GM20431 (cell line): ENCODE data around the gene SLC25A53.

Experiments
- in situ Hi-C: fragments of 300-500 bp; cut with MseI, MboI; formaldehyde crosslinking; loops from one replicate; pipeline ENCODE4 v1.15.0; 2020; ENCODE audit warnings: low sequenced_read_pairs; ENCODE audit not compliant: unreplicated experiment

The SLC25A53 gene, protein sequence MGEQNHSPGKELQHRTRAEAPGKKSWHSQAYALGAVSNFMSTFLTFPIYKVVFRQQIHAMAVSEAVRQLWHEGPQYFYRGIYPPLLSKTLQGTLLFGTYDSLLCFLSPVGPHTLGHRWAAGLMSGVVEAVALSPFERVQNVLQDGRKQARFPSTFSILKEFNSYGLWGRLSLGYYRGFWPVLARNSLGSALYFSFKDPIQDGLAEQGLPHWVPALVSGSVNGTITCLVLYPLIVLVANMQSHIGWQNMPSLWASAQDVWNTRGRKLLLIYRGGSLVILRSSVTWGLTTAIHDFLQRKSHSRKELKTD

DNA sequence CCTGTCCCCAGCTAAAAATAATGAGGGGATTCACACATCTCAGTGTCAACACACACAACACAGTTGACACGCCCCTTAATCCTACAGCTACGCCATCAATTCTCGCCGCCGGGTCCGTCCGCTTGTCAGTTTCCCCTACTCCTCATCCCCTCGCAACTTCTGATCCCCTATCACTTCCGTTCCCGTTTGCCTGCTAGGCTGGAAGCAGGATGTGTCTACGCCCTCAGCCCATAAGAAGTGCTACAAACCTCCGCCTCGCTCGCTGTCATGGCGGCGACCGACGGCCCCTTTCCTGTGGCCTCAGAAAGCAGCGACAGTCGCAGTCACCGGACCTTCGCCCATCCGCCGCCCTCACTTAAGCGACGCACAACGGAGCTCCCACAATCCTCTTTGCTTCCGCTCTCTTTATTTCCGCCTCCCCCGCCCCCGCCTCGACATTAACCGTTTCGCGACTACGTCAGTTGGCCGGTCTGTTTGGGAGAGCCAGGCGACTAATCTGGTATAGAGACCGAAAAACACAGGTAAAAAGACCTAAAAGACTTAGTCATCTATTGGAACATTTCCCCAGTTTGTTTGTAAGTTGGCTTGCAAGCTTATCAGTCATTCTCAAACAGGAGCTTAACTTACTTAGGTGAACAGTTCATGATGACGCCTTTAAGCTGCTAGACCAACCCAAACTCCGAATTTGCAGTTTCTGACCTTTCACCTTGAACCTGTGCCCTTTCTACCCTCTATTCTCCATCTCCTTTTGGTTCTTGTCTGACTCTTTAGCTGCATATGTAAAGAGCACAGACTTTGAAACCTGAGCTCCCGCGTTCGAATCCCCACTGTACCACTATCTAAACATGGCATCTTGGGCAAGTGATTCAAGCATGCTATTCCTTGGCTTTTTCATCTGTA lies at the start of gene SLC25A53:
Gene SLC25A53, minus strand, starts transcription at position 380 of the 900 bp plus-strand sequence. CDS start 51,752 bp downstream, outside the sequence.
- in situ Hi-C loops: no loop called here

DNA sequence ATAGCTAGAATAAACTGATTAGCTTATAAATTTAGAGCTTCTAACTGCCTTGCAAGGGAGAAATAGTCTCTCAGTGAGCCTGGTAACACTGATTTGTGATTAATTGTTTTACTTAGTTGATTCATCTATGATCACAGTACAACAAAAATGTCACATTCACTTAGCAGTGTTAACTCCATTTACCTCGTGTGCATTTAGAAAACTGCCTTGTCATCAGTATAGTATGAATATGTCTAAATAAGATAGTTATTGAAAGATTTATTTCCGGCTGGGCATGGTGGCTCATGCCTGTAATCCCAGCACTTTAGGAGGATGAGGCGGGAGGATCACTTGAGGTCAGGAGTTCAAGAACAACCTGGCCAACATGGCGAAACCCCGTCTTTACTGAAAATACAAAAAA lies 48.7 kb upstream of the SLC25A53 start:
- in situ Hi-C loops: no loop called here

DNA sequence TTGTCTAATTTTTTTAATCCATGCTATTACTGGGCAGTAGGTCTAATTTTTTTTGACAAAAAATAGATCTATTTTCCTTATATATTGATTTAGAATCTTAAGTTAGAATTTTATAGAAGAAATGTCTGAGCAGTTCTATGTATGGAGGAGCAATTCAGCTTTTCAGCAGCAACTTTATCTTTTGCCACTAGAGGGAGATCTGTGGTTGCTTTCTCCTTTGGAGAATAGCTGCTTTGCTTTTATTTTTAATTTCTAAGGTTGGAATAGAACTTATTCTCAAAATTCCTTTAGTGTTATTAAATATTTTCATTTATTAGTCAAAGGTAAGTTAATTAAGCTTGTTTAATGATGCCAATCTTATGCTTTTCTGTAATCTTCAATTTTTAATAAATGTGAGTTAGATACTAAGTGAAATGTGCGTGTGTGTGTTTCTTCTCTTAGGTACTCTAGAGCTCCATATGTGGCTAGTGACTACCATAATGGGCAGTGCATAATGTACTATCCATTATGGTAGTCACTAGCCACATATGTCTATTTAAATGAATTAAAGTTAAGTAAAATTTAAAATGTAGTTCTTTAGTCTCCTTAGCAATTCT lies 38.8 kb upstream of the SLC25A53 start:
- in situ Hi-C loops: no loop called here

DNA sequence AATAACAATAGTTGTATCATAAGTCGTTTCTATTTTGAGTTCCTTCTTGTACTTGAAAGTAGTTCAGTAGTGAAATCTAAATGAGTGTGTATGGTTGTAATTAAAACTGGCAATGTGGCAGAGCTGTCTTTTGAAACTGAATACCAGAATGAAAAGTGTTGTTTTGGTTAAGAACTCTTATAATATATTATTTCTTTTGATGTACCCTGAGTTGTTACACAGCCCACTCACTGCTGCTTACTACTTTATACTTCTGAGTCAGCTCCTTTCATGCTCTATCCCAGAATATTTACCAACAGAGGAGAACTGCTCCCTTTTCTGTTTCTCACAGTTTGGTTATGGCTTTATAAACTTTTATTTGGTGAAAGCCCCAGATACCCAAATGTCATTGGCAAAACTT lies 38.2 kb upstream of the SLC25A53 start:
- in situ Hi-C loops: no loop called here

DNA sequence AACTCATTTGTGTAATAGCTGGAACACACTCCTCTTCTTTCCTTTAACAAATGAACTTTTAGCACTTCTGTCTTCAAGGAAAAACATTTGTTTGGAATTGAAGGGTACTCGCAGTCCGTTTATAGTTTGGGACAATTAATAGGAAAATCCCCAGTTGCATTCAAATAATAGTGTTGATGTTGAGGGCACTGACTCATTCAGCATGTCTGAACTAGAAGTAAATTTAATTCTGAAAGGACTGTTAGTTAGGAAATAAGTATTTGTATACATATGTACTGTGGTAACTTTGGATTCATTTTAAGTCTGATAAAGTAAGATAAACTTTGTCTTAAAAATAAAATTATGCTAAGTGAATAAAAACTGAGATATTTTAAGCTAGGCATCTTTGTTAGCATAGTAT lies 36.7 kb upstream of the SLC25A53 start:
- in situ Hi-C loops: no loop called here

DNA sequence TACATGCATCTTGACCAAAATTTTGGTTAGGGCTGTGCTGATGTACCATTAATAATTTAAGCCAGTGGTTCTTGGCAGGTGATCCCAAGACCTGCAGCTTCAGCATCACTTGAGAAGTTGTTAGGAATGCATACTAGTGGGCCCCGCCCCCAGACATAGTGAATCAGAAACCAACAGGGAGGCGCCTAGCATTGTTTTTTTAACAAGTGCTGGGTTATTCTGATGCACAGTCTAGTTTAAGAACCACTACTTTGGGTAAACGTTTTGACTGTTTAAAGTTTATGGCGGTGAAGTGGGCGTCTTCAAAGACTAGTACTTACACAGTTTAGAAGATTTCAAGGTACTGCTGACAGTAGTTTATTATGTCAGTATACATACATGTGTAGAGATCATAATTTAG lies 33.0 kb upstream of the SLC25A53 start:
- in situ Hi-C loops: no loop called here

DNA sequence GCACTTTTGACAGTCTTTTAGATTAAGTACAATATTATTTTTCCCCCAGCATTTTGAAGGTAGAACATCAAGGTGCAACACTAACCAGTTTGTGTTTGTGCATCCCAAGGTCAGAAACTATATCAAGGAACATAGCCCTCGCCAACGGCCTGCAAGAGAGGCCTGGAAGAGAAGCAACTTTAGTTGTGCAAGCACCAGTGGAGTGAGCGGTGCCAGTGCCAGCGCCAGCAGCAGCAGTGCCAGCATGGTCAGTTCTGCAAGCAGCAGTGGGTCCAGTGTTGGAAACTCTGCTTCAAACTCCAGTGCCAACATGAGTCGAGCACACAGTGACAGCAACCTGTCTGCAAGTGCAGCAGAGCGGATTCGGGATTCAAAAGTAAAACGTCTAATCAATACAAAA lies 31.1 kb upstream of the SLC25A53 start:
- in situ Hi-C loops: no loop called here

DNA sequence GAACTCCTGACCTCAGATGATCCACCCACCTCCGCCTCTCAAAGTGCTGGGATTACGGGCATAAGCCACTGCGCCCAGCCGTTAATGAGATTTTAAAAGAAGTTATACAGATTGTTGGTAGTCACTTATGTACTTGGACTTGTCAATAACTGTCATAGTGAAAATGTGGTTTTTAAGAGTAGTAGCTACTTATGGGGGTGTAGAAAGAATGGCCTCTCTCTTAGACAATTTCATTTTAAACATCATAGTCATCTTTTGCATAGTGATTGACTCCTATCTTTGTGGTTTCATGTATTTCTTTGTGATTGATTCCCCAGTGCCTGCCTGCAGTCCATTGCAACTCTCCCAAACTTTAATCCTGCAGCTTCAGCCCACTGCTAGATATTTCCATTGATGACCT lies 26.9 kb upstream of the SLC25A53 start:
- in situ Hi-C loops: no loop called here

DNA sequence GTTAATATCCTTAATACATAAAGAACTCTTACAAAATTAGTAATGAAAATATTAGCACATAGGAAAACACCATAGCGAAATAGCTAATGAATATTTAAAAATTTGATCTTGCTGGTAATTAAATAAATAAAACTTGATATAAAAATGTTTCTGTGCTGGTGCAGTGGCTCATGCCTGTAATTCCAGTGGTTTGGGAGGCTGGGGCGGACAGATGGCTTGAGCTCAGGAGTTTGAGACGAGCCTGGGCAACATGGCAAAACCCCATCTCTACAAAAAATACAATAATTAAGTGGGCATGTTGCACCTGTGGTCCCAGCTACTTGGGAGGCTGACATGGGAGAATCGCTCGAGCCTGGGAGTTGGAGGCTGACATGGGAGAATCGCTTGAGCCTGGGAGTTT lies 17.0 kb upstream of the SLC25A53 start:
- in situ Hi-C loops: no loop called here

DNA sequence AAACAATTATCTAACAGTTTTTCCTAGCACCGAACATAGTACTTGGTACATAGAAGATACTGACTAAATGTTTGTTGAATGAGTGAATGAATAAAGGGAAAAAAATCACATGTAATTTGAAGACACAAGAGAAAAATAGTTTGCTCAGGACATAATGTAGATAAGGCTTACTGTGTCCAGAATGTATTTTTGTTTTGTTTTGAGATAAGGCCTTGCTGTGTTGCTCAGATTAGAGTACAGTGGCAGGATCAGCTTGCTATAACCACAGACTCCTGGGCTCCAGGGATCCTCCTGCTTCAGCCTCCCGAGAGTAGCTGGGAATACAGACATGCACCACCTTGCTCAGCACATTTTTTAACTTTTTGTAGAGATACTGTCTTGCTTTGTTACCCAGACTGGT lies 16.0 kb upstream of the SLC25A53 start:
- in situ Hi-C loops: no loop called here

DNA sequence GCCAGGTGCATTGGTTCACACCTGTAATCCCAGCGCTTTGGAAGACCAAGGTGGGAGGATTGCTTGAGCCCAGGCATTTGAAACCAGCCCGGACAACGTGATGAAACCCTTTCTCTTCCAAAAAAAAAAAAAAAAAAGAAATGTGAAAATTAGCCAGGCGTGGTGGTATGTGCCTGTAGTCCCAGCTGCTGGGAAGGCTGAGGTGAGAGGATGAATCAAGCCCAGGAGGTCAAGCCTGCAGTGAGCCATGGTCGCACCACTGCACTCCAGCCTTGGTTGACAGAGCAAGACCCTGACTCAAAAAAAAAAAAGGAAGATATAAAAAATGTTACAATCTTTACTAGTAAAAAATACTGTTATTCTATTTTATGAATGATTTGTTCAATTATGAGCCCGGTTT lies 15.3 kb upstream of the SLC25A53 start:
- in situ Hi-C loops: no loop called here

DNA sequence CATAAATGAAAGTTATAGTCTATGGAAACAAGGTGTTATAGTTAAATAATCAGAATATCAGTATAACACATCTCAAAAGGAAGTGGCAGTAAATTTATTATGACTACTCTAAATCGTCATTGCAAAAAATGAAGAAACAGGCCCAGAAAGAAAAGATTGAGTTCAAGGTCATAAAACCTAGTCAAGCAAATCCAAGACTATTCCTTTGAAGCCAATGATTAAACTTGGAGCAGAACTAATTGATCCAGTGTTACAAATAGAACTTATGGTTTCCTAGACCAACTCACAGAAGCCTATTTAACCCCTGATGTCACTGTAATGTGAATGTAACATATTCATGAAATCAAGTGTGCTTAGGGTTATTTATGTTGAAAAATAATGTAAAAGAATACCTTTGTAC lies 11.3 kb upstream of the SLC25A53 start:
- in situ Hi-C loops: no loop called here

DNA sequence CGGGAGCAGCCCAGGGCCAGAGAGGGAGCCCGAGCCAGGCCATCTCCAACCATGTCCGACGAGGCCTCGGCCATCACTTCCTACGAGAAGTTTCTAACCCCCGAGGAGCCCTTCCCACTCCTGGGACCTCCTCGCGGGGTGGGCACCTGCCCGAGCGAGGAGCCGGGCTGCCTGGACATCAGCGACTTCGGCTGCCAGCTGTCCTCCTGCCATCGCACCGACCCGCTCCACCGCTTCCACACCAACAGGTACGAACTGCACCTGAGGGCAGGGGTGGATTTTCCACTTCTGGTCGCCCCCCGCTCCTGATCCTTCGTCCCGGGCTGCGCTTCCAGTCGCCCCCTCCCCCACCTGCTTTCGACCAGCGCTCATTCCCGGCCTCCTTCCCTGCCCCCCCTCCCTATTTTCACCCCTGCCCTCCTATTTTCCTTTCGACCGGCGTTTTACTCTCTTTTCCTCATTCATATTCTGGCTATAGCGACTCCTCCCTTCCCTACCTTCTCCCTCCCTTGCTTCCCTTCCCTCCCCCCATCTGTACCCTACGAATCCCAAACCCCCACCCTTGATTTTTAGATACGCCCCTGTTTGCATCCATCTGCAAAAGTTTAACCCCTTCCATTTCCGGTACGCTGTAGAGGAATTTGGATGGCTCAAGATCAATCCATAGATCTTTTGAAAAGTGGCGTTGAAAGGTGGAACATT lies 10.1 kb upstream of the SLC25A53 start:
- in situ Hi-C loops: no loop called here

DNA sequence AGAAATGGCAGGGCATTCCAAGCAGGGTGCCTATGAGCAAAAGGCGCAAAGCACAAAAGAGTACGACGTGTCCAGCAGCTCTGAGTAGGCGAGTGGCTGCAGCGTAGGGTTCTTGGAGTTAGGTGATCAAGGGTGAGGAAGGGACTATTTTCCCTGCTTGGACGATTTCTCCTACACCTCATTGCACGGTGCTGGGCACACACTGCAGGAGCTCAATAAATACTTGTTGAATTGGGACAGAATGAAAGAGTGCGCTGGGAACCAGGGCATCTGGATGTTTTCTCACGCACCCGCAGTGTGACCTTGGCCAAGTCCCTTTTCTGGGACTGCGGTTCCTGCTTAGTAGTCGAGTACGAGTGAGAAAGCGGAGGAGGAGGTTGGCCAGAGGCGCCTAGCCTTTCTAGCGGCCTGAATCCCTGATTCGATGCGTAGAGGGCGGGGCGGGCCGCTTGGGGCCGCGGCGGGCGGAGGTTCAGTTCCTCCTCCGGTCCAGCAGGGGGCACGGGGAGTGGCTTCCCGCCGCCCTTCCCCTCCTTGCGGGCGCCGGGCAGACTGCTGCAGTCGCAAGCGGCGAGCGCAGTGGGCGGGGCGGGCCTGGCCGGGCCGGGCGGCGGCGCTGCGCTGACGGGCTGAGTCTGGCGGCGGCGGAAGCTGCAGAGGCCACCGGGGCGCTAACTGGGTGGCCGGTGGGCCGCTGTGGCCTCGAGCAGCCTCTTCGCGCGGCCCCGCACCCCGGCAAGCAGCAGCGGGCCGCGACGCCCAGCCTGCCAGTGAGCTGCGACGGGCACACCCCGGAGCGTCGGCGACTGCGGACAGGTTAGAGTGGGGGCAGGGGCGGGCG lies 9.3 kb upstream of the SLC25A53 start, which contains the start of gene FAM199X:
Gene FAM199X, plus strand, starts transcription at position 560 of the 841 bp plus-strand sequence. CDS start 333 bp downstream, outside the sequence.
- in situ Hi-C loops: no loop called here

DNA sequence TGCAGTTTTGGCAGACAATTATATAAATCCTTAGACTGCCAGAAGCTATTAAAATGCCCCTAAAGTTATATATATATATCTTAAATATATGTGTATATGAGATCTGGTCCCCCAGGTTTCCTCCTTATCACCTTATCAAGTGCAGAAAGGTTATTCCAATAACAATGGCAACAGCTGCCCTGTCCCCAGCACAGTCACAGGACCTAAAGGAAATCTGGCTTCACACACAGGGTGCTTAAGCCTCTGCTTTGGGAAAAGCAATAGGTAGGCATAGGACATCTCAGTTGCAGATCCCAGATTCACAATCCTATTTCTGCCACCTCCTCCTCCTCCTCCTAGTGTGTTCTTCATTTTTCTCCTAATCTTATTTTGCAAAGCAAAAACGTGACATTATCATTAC lies 5.8 kb downstream of the SLC25A53 start:
- in situ Hi-C loops: no loop called here

DNA sequence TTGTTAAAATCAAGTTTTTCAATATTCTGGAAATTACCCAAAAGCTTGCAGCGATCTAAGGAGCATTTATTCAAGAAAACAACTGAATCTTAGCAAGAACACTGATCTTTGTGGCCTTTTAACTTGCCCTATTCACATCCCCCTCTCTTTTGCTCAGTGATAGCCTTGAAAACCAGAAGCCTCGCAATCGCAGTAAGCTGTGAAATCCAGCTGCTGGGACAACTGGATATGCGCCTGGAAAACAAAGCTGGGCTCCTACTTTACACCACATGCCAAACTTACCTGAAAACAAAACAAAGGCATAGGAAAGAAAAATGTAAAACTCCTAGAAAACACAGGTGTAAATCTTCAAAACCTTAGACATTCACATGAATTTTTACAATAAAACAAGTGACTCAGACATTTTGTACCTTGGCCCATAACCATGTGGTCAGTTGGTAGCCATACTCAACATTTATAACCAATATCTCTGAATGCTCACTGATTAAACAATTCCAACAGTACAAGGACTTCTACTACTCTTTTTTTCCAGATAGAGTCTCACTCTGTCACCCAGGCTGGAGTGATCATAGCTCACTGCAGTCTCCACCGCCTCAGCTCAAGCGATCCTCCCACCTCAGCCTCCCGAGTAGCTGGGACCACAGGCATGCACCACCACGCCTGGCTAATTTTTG lies 15.6 kb downstream of the SLC25A53 start:
- in situ Hi-C loops: loop anchor here (25.0 kb wide), 1 partner anchor 304 kb away; the partner anchor contains the start of gene RAB9B

DNA sequence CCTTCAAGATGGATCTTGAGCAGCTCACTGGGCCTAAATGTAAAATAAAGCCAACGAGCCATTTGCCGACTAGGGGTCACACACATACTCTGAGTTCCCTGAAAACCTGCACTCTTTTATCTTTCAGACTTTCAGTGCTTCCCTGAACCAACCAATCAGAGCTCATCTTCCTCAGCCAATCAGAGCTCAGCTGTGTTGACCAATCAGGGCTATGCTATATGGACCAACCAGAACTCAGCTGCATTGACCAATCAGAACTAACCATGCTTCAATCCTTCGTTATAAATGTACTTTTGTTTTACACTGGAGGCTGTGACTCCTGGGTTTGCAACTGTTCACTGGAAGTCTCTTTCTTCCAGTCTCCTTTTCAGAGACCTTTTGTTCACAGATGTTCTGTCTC lies 19.3 kb downstream of the SLC25A53 start:
- in situ Hi-C loops: loop anchor here (25.0 kb wide), 1 partner anchor 300 kb away; the partner anchor contains the start of gene RAB9B

DNA sequence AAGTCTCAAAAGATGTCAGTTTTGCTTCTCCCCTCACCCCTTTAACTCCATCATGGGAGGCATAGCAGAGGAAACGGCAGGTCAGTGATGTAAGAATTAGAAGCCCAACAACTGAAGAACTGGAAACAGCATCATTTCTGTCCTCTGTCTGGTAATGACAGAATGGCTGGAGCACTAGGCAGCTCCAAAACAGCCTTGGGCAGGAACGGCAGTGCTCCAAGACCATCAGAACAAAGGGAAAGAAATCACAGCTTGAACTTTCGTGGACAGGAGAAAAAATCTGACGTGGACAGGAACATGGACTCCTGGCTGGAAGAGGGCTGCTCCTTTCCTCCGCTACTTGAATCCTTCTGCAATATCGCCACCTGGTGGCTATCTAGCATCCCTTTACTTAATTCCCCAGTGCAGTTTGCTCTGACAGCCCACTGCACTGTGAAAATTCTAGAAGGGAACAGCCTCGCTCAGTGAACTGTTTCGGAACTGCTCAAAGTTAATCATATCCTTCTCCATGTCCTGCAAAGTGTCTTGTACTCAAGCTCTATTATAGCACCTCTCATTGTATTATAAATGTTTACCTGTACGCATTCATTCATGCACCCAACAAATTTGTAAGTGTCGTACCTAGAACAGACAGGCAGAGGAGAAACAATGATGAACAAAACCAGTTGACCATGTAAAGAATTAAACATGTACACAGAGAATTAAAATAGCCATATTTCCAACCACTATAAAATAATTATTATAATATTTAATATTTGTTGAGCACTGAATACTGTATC lies 20.4 kb downstream of the SLC25A53 start:
- in situ Hi-C loops: loop anchor here (25.0 kb wide), 1 partner anchor 299 kb away; the partner anchor contains the start of gene RAB9B
